NCI-H446 treated with DMSO at 0.1 percent for 48 hours (cell line): ENCODE measurements around the gene COPB2.

ENCODE experiments used
- DNase-seq: peaks from one replicate; lab custom pipeline; 2025; lab: John Stamatoyannopoulos, UW

COPB2 gene

GRCh38 chr3:139327861-139328260 lies 61.6 kb downstream of the COPB2 start:
- DNase-seq, result no peak

GRCh38 chr3:139327231-139327630 lies 62.2 kb downstream of the COPB2 start:
- no peak for DNase-seq

GRCh38 chr3:139326707-139327106 lies 62.7 kb downstream of the COPB2 start:
- DNase-seq, result no peak

- no peak for DNase-seq
Measured at GRCh38 chr3:139326131-139326530, 63.3 kb downstream of the COPB2 start.

- peak; percentile 26 for DNase-seq
Measured at GRCh38 chr3:139325551-139325950, 63.9 kb downstream of the COPB2 start.

- DNase-seq, result no peak
Measured at GRCh38 chr3:139324456-139324855, 65.0 kb downstream of the COPB2 start.

- DNase-seq, result no peak
Measured at GRCh38 chr3:139323146-139323545, 66.3 kb downstream of the COPB2 start.

GRCh38 chr3:139322346-139322745 lies 67.1 kb downstream of the COPB2 start:
- no peak for DNase-seq

- no peak for DNase-seq
Measured at GRCh38 chr3:139320551-139321309, 68.7 kb downstream of the COPB2 start.

GRCh38 chr3:139319428-139320402 lies 69.7 kb downstream of the COPB2 start:
- DNase-seq, result no peak

GRCh38 chr3:139318826-139319225 lies 70.6 kb downstream of the COPB2 start:
- no peak for DNase-seq

GRCh38 chr3:139318431-139318816 lies 71.0 kb downstream of the COPB2 start:
- no peak for DNase-seq

GRCh38 chr3:139317660-139318430 lies 71.6 kb downstream of the COPB2 start:
- no peak for DNase-seq

GRCh38 chr3:139317215-139317614 lies 72.2 kb downstream of the COPB2 start:
- DNase-seq, result no peak

- no peak for DNase-seq
Measured at GRCh38 chr3:139313921-139314320, 75.5 kb downstream of the COPB2 start.

- no peak for DNase-seq
Measured at GRCh38 chr3:139312959-139313358, 76.5 kb downstream of the COPB2 start.

- DNase-seq, result no peak
Measured at GRCh38 chr3:139312416-139312815, 77.0 kb downstream of the COPB2 start.

GRCh38 chr3:139311557-139311956 lies 77.9 kb downstream of the COPB2 start:
- no peak for DNase-seq

GRCh38 chr3:139310474-139310933 lies 78.9 kb downstream of the COPB2 start:
- no peak for DNase-seq

GRCh38 chr3:139309880-139310279 lies 79.6 kb downstream of the COPB2 start:
- no peak for DNase-seq

- DNase-seq, result no peak
Measured at GRCh38 chr3:139309061-139309591, 80.3 kb downstream of the COPB2 start.

GRCh38 chr3:139308560-139308959 lies 80.9 kb downstream of the COPB2 start:
- DNase-seq, result no peak
